ENCODE results near the gene SELENOO. TPM values are rescaled to one million over a fixed set of nuclear protein-coding genes. Genes with fewer than 3 reads are reported as not detected.

The SELENOO gene
- total RNA-seq, 1 experiment from 2014 or later: 27.0 TPM

DNA sequence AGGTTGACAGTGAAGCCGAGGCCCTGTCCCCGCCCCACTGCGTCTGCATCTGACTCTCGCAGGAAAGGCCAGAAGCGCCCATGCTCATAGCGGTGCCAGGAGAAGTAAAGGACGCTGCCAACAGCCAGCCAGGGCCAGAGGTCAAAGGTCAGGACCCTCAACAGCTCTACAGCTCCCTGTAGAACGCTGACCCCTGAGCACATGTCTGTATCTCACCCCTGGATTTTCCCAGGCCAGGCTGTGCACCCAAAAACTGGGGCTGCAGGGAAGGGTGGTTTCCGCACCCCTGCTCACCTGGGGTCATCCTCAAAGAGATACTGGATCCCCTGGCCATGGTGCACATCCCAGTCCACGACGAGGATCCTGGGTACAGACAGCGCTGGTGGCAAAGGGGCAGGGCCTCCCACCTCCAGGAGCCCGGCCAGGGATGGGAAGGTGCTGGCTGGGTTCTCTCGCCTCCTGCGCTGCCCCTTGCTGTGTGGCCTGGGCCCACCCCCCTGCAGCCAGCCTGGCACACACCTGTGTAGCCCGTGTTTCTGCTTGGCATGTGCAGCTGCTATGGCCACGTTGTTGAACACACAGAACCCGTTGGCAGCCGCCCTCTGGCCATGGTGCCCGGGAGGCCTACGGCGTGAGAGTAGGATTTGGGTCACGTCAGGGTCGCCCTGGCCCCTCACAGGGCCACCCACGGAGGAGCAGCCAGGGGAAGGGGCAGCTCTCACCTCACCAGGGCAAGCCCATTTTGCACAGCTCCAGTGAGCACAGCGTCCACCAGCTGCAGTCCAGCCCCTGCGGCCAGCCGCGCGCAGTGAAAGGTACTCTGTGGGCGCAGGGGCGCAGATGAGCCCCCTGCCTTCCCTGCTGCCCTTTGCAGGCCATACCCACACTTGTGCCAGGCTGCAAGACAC is 48.8 kb downstream of the SELENOO start:
- TF ChIP-seq, protein P1, sequence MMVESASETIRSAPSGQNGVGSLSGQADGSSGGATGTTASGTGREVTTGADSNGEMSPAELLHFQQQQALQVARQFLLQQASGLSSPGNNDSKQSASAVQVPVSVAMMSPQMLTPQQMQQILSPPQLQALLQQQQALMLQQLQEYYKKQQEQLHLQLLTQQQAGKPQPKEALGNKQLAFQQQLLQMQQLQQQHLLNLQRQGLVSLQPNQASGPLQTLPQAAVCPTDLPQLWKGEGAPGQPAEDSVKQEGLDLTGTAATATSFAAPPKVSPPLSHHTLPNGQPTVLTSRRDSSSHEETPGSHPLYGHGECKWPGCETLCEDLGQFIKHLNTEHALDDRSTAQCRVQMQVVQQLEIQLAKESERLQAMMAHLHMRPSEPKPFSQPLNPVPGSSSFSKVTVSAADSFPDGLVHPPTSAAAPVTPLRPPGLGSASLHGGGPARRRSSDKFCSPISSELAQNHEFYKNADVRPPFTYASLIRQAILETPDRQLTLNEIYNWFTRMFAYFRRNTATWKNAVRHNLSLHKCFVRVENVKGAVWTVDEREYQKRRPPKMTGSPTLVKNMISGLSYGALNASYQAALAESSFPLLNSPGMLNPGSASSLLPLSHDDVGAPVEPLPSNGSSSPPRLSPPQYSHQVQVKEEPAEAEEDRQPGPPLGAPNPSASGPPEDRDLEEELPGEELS (CRISPR knock-in tag; IDR thresholded peaks at IDR 0.05): no peak
- no peak for TF ChIP-seq CREB1 (CRISPR knock-in tag; IDR thresholded peaks at IDR 0.05)
- TF ChIP-seq ZNF423 (CRISPR knock-in tag; IDR thresholded peaks at IDR 0.05): no peak
- TF ChIP-seq, protein P2, sequence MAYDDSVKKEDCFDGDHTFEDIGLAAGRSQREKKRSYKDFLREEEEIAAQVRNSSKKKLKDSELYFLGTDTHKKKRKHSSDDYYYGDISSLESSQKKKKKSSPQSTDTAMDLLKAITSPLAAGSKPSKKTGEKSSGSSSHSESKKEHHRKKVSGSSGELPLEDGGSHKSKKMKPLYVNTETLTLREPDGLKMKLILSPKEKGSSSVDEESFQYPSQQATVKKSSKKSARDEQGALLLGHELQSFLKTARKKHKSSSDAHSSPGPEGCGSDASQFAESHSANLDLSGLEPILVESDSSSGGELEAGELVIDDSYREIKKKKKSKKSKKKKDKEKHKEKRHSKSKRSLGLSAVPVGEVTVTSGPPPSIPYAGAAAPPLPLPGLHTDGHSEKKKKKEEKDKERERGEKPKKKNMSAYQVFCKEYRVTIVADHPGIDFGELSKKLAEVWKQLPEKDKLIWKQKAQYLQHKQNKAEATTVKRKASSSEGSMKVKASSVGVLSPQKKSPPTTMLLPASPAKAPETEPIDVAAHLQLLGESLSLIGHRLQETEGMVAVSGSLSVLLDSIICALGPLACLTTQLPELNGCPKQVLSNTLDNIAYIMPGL (CRISPR knock-in tag; IDR thresholded peaks at IDR 0.05): no peak
- no peak for TF ChIP-seq ZNF121 (CRISPR knock-in tag; IDR thresholded peaks at IDR 0.05)
- TF ChIP-seq ZNF138 (CRISPR knock-in tag; conservative IDR thresholded peaks at IDR 0.05): no peak
- no peak for TF ChIP-seq ZNF317 (CRISPR knock-in tag; IDR thresholded peaks at IDR 0.05; ENCODE audit: borderline replicate concordance, low read depth)
- TF ChIP-seq, protein P3, sequence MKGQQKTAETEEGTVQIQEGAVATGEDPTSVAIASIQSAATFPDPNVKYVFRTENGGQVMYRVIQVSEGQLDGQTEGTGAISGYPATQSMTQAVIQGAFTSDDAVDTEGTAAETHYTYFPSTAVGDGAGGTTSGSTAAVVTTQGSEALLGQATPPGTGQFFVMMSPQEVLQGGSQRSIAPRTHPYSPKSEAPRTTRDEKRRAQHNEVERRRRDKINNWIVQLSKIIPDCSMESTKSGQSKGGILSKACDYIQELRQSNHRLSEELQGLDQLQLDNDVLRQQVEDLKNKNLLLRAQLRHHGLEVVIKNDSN (CRISPR knock-in tag; IDR thresholded peaks at IDR 0.05): no peak
- TF ChIP-seq, protein P4, sequence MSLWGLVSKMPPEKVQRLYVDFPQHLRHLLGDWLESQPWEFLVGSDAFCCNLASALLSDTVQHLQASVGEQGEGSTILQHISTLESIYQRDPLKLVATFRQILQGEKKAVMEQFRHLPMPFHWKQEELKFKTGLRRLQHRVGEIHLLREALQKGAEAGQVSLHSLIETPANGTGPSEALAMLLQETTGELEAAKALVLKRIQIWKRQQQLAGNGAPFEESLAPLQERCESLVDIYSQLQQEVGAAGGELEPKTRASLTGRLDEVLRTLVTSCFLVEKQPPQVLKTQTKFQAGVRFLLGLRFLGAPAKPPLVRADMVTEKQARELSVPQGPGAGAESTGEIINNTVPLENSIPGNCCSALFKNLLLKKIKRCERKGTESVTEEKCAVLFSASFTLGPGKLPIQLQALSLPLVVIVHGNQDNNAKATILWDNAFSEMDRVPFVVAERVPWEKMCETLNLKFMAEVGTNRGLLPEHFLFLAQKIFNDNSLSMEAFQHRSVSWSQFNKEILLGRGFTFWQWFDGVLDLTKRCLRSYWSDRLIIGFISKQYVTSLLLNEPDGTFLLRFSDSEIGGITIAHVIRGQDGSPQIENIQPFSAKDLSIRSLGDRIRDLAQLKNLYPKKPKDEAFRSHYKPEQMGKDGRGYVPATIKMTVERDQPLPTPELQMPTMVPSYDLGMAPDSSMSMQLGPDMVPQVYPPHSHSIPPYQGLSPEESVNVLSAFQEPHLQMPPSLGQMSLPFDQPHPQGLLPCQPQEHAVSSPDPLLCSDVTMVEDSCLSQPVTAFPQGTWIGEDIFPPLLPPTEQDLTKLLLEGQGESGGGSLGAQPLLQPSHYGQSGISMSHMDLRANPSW (CRISPR knock-in tag; conservative IDR thresholded peaks at IDR 0.05; ENCODE audit: low read depth): no peak
- TF ChIP-seq MXD4 (CRISPR knock-in tag; IDR thresholded peaks at IDR 0.05; ENCODE audit: borderline replicate concordance): no peak
- TF ChIP-seq FOXJ3 (CRISPR knock-in tag; IDR thresholded peaks at IDR 0.05; ENCODE audit: borderline replicate concordance): no peak
- TF ChIP-seq, protein P5, sequence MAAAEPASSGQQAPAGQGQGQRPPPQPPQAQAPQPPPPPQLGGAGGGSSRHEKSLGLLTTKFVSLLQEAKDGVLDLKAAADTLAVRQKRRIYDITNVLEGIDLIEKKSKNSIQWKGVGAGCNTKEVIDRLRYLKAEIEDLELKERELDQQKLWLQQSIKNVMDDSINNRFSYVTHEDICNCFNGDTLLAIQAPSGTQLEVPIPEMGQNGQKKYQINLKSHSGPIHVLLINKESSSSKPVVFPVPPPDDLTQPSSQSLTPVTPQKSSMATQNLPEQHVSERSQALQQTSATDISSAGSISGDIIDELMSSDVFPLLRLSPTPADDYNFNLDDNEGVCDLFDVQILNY (CRISPR knock-in tag; IDR thresholded peaks at IDR 0.05): no peak
- TF ChIP-seq, protein P6, sequence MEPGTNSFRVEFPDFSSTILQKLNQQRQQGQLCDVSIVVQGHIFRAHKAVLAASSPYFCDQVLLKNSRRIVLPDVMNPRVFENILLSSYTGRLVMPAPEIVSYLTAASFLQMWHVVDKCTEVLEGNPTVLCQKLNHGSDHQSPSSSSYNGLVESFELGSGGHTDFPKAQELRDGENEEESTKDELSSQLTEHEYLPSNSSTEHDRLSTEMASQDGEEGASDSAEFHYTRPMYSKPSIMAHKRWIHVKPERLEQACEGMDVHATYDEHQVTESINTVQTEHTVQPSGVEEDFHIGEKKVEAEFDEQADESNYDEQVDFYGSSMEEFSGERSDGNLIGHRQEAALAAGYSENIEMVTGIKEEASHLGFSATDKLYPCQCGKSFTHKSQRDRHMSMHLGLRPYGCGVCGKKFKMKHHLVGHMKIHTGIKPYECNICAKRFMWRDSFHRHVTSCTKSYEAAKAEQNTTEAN (CRISPR knock-in tag; IDR thresholded peaks at IDR 0.05): no peak
- TF ChIP-seq PRRX2 (CRISPR knock-in tag; IDR thresholded peaks at IDR 0.05): no peak
- TF ChIP-seq ZNF416 (CRISPR knock-in tag; IDR thresholded peaks at IDR 0.05): no peak
- ATAC-seq (no peak), DNase-seq (ENCODE audit: low spot score) (no peak)
- ChIA-PET CTCF (interaction anchor here (0.6 to 1.9 kb wide), 2 partner anchors 92 to 423 kb away, joined by 3 to 17 read pairs; partner anchors contain the start of gene SHANK3), POLR2A (no interaction called here)
- no peaks in the 10 kb centered on the region for H3K9me3 Mint-ChIP-seq
- no peaks in the 10 kb centered on the region; the same call in 1 of the 2 replicates for H3K27me3 Mint-ChIP-seq (ENCODE audit: low read depth)
- 0 out of 2 replicates have a peak, but pooled peaks cover 2% of the 10 kb centered on the region for H3K36me3 Mint-ChIP-seq
- peaks cover 4% of the 10 kb centered on the region; the same call in 1 of the 2 replicates for H3K4me1 Mint-ChIP-seq
- H3K4me3 Mint-ChIP-seq: peak overlapping the region; percentile 72
- H3K27ac Mint-ChIP-seq: no peak overlapping the region

Measured in WTC11 (cell line).